Subcutaneous adipose tissue (tissue), 4 donors: ENCODE data around the gene RGR. TPM values are rescaled to one million over a fixed set of nuclear protein-coding genes. Genes with fewer than 3 reads are reported as not detected.

Experiments
- total RNA-seq, 4 donors: library from RNA; depleted of rRNA; stranded (reverse); fragments of >200 nt; gene quantifications; one replicate each; pipeline ENCODE4 v1.1.0, GENCODE V29; 2016
- TF ChIP-seq, protein P1 (sequence below): fragments of 450-650 bp; IDR thresholded peaks from one replicate; pipeline ENCODE4 v1.5.1; 2016; ENCODE audit warnings: low read depth, mild to moderate bottlenecking, control low read depth, antibody characterized with exemption, moderate library complexity

Gene RGR
- total RNA-seq, 4 donors from 2014 or later = 0.44 TPM; not detected in 3

- TF ChIP-seq, protein P1, sequence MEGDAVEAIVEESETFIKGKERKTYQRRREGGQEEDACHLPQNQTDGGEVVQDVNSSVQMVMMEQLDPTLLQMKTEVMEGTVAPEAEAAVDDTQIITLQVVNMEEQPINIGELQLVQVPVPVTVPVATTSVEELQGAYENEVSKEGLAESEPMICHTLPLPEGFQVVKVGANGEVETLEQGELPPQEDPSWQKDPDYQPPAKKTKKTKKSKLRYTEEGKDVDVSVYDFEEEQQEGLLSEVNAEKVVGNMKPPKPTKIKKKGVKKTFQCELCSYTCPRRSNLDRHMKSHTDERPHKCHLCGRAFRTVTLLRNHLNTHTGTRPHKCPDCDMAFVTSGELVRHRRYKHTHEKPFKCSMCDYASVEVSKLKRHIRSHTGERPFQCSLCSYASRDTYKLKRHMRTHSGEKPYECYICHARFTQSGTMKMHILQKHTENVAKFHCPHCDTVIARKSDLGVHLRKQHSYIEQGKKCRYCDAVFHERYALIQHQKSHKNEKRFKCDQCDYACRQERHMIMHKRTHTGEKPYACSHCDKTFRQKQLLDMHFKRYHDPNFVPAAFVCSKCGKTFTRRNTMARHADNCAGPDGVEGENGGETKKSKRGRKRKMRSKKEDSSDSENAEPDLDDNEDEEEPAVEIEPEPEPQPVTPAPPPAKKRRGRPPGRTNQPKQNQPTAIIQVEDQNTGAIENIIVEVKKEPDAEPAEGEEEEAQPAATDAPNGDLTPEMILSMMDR = no peak
These were observed 1.1 kb upstream of the RGR start for GRCh38 chr10:84243759-84244158.

- TF ChIP-seq, protein P1 = no peak
These were observed 2.6 kb downstream of the RGR start for GRCh38 chr10:84247496-84247895.

- TF ChIP-seq, protein P1 = no peak
These were observed 3.9 kb downstream of the RGR start for GRCh38 chr10:84248794-84249193.

GRCh38 chr10:84254552-84255478 is 10.0 kb downstream of the RGR start:
- TF ChIP-seq, protein P1 = no peak

DNA sequence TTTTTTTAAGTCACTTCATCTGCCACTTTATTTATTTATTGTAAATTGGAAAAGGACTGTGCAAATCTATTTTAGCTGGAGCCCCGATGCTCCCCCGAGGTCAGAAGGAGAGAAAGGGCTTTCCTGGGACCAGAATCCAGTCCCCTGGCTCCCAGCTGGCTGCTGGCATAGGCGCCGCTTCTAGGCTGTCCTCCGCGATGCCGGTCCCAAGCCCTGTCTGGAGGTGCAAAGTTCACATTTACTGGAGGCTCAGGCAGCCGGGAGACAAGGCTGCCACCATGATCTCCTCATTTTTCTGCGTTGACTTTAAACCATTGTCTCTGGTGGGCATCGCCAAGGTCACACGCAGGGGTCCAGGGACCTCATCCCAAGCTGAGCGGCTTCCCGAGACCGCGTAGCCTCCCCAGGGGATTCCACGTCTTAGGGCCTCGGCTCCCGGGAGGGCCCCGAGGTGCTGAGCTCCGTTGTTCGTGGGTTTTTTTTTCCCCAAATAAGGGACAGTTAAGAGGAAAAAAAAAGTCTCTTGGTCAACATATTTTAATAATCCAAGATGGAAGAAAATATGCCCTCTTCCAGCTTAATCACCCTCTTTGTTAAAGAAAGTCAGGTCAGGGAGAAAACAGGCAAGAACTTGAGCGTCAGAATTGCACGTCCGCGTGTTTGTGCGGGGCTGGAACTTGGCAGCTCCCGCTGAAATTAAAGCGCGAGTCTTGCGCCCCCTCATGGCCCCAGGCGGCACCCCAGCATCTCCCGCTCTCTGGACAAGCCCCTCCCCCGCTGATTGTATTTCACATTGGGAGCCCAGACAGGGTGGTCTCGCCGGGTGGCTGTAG is 11.9 kb downstream of the RGR start:
- TF ChIP-seq, protein P1 = no peak

- TF ChIP-seq, protein P1 = no peak
These were observed 12.6 kb downstream of the RGR start for GRCh38 chr10:84257343-84258020.
